DMS53 treated with DMSO at 0.1 percent for 48 hours (cell line): ENCODE results near the gene SHB.

Experiments used
- DNase-seq: peaks from one replicate; lab custom pipeline; 2025; ENCODE audit not compliant: unreplicated experiment; lab: John Stamatoyannopoulos, UW

Gene SHB

DNA sequence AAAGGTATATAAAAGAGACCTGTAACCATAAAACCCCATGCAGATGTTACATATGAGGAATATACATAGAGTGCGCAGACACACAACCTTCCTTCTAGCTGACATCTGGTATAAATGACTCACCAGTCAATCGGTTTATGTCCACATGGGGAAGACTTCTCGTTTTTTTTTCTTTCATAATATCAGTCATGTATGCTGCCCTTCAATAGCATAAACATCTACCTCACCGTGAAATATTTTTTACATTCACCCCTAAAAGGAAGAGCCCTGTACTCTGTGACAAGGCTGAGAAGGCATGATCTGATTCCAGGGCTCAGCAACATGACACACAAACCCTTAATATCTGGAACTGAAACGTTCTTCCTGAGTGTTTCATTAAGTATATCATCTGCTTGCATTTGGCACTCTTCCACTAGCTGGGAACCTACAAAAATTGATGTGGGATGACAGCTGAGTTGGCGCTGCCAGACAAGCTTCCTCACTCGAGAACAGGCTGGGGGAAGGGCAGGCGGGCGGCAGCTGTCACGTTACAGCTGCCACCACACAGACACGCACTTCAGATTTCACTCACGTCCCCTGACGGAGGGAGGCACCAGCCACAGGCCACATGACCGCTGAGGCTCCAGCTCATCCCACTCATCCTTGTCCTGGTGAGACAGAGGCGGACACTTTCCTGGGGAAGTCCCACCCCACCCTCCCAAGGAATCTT lies 74.2 kb downstream of the SHB start:
- DNase-seq, result peak; percentile 79

DNA sequence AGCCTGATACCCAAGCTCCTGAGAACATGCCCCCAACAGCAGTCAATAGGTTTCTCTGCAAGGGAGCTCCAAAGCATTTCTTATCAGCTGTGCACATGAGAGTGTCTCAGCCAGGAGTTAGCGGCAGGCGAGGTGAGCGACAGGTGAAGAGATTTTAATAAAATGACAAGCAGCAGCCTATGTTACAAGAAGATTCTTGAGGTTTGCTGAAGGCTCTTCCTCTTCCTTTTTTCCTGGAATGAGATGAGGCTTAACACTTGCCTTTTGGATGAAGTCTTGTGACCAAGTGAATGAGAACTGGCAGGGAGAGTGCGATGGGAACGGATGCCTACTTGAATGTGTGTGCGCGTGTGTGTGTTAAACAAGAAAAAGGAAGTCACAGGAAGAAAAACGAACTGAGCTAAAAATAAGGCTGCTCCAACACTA lies 76.1 kb downstream of the SHB start:
- DNase-seq, result no peak

DNA sequence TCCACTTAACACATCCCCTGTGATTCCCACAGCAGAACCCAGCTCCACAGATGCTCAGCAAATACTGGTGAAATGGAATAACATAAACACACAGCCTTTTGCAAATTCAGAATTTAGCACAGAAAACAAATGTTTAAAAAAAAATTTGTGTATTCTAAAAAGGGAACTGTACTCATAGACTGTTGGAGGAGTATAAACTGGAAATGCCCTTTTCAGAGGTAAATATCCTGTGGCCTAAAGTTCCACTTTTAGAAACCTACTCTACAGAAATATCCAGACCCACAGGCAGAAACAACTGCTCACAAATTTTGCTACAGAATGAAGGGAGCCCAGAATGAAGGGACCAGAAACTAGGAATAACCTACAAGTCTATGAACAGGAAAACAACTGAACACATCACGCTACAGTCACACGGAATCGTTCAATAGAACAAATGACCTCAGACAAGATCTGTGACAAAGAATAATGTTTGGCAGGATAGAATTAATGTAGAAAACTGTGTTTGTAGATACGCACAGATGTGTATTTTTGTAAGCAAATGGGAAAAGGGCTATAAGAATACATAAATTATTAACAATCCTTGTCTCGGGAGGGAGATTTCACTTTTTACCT lies 78.5 kb downstream of the SHB start:
- DNase-seq, result no peak

DNA sequence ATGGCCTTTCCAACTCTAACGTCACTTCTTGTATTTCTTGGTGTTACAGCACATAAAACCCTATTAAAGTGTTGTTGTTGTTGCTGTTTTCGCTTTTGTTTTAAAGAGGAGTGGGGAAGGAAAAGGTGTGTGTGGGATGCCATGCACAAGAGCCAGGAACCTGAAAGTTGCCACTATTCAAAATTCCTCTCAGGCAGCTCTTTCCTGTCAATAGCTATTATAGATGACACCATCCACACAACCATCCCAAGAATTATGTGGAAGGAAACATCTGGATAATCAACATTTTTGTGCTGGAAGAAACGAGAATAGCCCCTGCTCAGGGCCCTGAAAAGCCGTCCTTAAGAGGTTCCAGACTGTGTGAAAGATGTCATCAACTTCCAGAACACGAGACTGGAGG lies 79.3 kb downstream of the SHB start:
- no peak for DNase-seq

DNA sequence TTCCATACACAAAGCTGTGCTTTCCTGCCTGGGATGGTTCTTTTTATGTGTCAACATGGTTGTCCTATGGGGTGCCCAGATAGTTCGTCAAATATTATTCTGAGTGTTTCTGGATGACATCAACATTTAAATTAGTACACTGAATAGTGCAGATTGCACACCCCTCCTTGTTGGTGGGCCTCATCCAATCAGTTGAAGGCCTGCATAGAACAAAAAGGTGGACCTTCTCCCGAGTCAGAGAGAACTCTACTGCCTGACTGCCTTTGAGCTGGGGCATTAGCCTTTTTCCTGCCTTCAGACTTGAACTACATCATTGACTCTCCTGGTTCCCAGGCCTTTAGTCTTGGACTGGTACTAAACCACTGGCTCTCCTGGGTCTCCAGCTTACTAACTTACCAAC lies 80.4 kb downstream of the SHB start:
- no peak for DNase-seq

DNA sequence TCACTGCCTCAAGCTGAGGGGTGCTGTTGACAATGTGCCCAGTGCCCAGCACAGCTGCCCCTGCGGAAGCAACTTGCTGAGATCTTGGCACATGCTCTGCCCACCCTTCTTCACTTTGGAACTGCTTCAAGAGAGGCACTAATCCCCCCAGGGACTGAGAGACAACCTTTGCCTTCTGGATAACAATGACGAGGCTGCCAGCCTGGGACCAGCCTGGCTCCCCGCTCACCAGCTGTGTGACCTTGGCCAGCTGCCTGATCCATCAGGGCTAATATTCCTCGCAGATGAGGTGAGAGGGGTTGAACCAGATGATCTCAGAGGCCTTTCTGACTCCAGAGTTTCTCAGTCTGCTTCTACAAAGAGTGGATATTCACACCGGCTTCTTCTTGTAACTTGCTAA lies 81.0 kb downstream of the SHB start:
- no peak for DNase-seq

DNA sequence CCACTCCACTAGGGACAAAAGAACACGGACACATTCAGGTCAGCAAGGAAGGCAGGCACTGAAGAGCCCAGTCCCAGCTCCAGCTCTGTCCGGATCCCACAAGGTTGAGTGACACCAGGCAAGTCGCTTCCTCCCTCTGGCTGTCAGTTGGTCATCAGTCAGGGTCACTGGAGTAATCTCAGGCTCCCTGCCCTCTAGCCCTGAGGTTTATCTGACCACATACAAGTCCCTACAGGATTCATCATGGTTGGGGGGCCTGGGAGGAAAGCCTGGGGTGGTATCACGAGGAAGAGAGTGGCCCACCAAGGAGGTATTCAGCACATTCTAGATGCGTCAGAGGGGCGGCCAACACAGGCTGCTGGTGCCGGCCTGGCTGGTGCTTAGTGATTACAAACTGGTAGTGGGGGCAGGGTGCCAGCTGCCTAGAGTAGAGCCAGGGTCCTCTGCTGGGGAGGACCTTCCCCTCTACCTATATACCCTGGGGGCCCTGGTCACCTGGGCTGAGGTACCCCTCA lies 81.5 kb downstream of the SHB start:
- no peak for DNase-seq

DNA sequence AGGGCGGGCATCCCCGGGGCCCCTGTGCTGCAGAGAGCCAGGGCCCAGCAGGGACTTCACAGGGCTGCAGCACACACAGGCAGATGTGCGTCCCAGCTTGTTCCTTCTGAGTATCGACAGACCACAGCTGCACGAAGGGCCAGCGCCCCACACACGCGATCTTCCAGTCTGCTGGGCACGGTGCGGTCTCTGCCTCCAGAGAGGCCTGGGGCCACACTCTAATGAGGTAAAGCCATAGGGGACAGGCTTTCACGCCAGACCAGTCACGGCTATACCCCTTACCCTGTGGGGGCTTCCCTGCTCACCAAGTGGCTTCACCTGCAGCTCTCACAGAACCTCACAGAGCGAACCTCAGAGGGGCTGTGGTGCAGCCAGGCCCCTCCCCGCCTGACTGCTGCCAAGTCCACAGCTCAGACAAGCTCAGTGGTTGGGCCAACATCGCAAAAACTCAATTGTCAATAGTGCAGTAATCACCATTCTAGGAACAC lies 82.2 kb downstream of the SHB start:
- no peak for DNase-seq

DNA sequence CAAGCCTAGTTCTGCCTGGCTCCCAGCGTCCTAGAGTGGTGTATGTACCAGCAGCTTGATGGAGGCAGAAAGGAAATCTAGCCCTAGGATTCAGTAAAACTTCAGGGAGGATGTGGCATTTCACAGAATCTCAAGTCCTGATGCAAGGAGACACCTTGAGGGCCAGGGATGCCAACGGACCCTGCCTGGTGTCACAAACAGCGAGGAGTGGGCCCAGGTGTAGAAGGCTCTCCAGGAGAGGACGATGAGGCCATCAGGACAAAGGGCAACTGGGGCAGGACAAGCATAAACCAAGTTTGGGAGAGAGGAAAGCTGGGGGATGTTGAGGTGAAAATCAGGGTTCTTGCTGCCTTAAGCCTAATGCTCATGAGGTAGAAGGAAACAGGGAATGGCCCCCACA lies 83.0 kb downstream of the SHB start:
- DNase-seq, result no peak

DNA sequence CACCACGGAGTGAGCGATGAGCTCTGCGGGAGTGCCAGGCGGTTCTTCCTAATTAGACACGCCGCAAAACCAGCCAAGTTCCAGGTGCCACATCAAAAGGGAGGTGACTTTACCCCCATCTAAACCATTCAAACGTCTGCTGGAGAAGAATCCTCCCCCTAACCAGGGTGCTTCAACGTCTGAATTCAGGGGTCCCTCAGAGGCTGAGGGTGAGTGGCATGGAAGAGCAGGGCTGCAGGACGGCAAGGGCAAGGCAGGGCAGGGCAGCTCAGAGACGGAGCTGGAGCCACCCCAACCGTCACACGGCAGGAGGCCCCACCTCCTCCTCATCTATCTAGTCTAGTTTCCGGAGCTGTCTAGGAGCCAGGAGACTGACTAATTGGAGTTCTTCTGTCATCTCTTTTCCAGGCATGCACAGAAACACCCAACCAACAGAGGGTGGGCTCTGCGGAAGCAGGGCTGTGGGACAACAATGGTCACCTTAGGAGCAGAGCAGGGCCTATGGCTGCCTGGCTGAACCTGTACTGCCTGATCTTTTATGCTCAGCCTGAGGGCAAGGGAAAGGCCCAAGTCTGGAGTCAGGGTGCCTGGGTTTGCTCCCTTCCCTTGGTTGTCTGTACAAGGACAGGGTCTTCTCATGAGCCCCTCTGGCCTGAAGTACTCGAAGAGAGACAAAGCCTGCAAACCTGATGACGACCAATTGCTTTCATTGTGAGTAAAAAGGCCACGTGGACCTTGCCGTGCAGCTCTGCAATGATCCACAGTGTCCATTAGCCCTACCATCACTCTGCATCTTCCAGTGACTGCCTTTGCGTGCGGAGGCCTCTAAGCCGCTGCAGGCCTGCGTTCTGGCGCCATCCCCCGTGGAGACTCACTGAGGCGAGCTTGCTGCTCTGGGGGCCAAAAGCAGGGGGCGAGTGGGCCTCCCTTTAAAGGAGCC lies 84.1 kb downstream of the SHB start:
- DNase-seq, result no peak

DNA sequence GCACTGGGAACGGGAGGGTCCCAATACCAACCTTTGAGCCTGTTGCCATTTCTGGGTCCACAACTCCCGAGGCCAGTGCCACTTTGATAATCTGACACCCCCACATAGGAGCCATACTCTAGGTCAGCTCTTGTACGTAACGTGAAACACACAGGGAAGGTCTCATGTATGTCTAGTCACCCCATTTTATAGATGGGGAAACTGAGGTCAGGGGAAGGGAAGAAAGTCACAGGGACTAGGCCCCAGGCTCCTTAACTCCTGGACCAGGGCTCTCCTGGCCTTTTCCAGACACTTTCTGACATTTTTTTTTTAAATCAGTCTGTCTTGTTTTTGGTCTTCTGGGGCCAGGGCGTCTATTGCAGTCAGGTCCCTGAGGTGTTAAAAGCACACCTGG lies 84.8 kb downstream of the SHB start:
- no peak for DNase-seq

DNA sequence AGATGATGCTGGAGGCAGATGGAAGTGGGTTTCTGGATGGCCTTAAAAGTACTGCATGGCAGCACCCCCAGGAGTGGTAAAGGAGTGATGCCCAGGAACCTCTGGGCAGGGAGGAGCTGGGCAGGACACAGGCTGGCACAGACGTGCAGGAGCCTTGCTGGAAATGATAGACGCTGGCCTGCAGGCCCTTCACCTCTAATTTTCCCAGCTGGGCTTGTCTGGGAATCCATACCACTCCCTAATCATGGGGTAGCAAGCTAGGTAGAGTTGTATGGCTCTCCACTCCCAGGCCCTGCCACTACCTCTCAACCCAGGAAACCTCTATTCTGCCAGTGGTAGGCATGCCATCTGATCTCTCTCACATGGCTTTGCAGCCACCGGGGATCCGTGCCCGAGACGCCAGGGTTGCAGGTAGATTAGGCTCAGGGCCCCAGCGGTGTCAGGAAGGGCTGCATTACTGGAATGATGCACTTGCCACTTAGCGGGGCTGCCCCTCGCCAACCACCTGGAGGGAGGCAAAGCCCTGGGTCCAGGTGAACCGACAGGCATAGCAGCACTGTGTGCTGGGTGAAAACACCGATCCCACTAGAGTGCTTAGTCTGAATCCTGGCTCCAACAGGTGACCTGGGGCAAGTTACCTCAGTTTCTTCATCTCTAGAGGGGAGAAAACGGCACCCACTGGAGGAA lies 85.5 kb downstream of the SHB start:
- DNase-seq, result no peak

DNA sequence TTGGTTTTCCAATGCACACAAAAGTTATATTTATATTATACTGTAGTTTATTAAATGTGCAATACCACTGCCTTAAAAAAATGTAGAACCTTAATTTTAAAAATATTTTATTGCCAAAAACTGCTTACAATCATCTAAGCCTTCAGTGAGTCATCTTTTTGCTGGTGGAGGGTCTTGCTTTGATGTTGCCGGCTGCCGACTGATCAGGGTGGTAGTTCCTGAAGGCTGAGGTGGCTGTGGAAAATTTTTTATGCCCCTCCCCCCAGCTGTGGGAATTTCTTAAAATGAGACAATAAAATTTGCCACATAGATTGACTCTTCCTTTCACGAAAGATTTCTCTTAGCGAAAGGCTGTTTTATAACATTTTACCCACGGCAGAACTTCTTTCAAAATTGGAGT lies 89.2 kb downstream of the SHB start:
- DNase-seq, result no peak

DNA sequence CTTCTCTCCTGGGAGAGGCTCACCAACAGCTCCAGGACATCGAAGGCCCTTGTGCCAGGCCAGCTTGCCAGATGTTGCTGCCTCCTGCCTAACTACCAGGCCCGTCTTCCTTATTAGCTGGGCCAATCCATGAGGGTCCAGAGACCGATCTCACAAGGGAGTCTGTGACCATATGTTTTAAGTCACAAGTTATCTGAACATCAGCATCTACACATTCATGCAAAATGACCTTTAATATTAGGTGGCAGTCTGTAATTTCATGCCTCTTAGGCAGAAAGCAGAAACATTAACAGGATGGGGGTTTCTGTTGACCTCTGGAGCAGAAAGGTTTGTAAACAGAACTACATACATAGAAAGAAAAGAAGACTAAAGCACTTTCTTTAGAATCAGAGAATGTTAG lies 90.0 kb downstream of the SHB start:
- no peak for DNase-seq

DNA sequence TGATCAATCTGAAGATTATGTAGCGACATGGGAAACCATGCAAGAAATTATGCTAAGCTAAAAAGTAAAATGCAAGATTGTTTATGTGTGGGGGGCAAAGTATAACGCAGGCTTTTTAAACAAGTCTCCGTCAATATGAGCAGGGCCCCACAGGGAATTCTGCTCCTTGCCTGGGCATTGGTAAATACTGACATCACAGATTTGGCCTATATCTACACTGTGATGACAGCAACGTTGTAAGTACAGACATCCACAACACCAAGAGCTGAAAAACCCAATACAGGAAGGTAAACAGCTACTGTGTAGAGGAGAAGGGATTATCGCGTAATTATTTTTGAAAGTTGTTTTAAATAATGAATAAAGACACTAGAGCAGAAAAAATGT lies 90.6 kb downstream of the SHB start:
- no peak for DNase-seq

DNA sequence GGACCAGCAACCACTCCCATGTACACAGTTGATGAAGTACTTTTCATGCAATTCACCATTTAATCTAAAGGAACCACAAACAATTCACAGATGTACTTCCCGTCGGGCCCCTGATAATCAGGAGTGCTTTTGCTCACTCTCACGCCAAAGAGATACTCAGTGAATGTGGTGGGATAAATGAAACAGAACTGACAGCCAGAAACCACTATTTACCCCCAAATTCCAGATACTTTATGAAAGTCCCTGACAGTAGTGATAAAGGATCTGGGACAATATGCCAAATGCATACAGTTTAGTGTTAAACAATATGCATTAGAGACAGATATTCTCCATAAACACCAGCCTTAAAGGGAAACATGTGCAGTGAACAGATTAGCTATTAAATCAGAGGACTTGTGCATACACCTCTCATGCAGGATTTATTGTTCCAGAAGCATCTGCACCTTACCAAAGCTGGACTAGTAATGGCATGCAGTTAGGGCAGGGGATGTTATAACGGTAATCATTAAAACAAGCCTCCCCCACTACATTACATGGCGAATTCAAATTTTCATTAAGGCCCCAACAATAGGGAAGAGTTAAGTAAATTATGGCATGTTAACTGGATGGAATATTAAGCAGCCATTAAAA lies 91.1 kb downstream of the SHB start:
- DNase-seq, result no peak

DNA sequence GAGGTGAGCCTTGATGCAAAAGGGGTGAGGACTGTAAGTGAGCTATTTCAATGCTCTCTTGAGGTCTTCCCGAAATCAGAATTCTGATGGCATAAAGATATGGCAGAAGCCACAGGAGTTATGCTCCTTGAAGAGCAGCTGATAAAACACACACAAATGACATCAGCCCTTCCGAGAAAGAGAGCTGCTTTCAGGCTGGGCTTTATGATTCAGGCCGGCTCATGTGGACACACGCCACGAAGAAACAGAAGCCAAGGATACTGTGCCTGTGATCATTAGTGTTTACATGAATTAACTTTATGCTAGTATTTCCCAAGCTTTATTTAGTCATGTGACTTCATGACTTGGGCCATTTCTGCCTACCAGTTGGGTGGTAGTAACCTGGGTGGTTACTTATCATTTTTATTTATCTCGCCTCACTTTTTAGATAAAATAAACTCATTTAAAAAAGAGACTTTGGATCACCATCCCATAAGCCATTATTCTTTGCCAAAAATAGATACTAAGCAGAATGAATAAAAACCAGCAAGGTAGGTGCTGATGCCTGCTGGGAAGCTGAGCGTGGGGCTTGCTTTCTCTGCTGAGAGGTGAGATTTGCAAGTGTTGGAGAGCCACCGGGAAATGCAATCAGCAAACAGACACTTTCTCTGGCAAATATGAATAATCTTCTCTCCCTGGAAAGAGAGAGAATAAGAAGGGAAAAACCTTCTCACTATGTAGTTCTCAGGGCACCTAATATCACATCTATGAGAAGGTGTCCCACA lies 92.1 kb downstream of the SHB start:
- peak; percentile 51 for DNase-seq

DNA sequence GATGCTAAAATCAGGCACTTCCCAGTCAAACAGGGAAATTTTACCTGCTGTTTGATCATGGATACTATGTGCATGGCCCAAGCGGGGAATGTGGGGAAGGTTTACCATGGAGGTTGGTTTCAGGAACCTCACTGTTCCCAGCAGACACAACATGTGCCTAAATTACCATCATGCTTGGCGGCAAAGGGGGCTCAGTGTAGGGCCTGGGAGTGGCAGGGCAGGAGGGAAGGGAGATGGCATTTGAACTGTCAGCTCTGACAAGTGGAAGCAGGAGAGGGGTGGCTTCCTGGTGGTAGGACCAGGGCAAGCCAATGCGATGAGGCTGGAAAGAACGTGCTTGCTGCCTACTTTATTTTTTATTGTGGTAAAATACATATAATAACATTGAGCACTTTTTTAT lies 93.4 kb downstream of the SHB start:
- no peak for DNase-seq

DNA sequence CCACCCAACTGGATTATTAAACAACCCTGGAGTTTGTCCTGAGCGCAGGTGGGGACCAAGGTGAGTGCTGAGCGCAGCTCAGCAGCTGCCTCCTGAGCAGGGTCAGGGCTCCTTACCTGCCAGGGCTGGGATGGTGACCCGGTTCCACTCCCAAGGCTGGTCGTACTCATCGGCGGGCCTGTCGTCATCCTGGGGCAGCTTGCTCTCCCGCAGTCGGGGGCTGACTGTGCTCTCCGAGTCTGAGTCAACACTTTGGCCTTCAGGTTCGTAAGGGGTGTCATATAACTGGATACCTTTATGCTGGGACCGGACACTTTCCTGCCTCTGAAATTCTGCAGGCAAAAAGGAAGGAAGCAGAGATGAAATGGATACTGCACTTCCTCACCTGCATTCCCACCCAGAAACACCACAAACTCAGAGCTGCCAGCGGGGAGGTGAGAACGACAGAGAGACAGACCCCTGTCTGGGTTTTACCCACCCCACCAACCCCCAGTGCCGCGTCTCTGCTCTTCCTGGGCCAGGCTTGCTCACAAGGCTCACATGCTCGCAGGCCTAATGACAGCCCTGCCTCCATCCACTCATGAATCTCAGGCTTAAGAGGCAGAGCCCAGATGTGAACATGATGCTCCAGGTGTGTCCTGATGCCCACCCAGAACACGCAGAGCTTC lies 94.4 kb downstream of the SHB start:
- DNase-seq, result no peak
